NCI-H748 treated with DMSO at 0.1 percent for 48 hours (cell line): Measurements from ENCODE around the gene SYNE1.

ENCODE experiments used
- DNase-seq: peaks from one replicate; lab custom pipeline; 2025; lab: John Stamatoyannopoulos, UW

Gene SYNE1

DNA sequence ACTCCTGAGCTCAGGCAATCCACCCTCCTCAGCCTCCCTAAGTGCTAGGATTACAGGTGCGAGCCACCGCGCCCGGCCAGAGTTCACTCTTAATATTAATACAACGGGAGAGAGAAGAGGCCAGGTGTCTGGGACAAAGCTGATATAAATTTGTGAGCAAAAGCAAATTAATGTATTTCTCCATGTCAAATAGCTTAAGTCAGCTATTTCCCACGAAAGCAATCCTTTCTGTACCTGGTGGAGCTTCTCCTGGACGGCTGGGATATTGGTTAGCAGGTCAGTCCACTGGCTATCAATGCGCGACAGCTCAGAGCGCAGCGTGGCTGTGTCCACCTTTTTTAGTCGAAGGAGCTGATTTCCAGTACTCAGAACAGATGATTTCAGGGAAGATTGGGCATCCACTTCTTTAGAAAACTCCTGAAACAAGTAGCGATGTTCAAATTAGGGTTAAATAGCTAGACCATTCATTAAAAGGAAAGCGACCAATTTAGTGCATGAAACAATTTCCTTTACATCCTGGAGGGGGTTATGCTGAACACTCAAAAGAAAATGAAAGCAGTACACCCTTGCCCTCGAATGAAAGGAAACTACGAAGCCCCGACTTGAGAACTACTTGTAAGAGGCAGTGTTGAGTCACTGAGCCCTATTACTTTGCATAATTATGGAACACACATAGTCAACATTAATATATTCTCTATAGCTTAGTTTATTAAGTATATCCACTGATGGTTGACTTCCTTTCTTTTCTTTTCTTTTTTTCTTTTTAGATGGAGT lies 403.4 kb downstream of the SYNE1 start:
- DNase-seq = no peak

DNA sequence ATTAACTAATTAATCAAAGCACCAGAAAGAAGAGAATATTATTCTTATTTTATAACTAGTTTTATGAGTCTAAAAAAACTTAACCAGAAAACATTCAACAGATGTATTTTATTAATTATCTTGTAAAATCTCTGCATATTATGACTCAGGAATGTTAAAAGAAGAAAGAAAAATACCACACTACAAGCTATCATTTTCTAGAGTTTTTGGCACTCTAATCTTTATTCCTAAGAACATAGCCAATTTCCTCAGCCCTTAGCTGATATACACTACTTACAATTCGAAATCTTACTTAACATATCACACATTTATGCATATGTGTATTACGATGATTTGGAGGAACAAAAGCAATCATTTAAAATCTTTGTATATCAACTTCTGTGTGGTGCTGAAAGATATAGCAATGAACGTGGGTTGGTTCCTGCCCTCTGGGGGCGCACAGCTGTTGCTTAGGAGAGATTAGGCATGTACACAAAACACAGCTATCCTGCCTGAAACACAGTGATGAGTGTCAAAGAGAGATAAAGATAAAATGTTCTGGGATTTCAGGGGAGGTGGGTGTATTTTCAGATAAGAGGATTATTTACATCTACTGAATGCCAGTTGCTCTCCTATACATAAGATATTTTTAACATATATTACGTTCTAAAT lies 404.5 kb downstream of the SYNE1 start:
- DNase-seq = no peak

DNA sequence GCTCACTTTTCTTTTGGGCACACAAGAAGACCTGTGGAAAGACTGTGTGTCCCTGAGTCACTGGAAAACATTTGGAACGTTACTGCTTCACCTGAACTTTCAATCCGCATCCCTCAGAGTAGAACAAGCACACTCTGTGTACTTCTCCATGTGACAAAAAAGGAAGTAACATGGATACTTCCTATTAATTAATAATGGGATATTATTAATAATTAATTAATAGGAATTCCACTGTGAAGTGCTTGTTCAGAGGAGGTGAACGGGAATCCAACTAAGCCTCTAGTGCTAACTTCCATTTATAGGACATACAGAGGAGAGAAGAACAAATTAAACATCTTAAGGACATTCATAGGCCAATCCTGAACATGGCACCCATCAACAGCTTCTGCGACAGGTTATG lies 407.8 kb downstream of the SYNE1 start:
- DNase-seq = no peak

DNA sequence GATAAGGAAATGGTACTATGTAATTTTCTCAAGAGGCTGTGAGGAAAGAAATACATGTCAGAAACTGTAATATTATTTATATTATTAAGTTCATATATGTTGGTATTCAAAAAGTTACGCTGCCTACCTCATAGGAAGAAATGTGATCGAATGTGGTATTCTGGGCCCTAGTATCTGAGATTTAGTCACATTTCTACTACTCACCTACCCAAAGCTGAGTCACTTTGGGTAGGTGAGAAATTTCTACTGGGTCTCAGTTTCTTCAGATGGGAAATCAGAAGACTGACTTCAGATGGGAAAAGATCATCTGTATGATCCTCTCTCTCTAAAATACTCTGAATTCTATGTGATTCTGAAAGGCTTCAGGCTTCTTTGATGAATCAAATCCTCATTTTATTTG lies 411.0 kb downstream of the SYNE1 start:
- no peak for DNase-seq

DNA sequence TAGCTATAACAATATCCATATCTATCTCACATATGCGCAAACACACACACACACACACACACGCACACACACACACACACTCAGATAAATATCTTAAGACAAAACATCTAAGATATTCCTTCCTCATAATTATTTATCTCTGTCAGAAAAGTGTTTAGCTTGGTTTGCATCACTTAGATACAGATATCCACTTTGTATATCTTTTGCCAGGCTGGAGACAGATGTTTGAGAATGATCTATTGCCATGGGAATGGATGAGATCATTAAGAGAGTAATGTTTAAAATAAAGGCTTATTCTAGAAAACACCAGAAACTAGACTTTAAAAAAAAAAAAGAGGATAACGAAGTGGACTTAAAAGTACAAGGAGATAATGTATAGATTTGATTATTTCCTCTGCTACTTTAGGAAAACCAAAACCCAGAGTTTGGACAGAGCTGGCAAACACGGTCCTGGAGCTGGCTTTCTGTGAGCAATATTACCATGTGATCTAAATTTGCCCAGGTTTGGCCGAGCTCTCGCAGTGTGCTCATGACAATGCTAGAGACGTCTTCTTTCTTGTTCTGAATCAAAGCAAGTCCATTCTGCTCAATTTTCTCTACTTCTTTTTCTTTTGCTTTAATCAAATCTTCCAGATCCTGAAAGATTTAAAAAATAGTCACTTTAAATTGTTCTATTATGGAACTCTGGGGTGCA lies 411.8 kb downstream of the SYNE1 start:
- no peak for DNase-seq

DNA sequence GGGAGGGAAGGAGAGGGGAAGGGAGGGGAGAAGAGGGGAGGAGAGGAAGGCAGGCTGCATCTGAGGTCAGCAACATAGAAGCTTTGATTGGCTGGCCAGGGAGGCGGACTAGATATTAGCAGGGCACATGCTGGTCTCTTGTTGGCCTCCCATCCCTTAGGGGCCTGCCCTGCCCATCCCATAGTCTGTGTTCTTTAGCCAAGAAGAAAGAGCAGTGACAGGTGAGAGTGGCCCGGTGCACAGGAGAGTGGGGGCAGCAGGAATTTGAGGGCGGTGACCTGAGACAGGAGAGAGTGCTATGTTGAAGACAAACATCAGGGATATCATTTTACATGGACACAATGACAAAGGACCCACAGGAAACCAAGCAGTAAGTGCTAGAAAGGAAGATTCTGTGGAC lies 413.5 kb downstream of the SYNE1 start:
- peak; percentile 24 for DNase-seq

DNA sequence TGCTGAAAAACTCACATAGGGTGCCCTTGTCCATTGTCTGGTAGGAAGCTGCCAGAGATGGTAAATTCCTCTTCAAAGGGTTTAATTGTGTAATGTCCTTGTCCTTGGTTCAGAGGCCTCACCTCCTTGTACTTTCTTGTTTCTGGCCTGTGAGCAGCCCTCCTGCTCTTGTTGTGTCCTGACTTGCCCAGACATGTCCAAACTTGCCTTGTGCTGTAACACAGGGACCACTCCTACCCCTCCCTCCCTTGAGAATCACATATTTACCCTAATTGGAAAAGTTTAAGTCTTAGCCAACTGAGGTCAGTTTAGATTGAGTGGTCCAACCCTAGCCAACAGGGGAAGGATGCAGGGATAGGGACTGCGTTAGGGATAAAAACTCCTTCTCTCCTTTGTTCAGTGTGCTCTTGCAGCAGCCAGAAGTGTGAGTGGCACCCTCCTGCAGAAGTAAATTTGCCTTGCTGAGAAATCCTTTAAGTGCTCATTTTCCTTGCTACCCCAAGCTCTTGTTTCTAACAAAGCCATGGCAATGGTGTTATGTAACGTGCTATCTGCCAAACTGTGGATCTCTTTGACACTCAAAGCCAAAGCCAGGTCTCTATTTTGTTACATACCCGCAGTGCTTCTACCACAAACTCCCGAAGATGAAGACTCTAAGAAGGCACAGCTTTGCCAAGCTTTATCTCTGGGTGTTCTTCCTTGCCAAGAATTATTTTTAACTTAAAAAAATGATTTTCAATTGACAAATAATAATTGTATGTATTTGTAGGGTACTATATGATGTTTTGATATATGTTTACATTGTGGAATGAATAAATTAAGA lies 415.1 kb downstream of the SYNE1 start:
- DNase-seq = no peak

DNA sequence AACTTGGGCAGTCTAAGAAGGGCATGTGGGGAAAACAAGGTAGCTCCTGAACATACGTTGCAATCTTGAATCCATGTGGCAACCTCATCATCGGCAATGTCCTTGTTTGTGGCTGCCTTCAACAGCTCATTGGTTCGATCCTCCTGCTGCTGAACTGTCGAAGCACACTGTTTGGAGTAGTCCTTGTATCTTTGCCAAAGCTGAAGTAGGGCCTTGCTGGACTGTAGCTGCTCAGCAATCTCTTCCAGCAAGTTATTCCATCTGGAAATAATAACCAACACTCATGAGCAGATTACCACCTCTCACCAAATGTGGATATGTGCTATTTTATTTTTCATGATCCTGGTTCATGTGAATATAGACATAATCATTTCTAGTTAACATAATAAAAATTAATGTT lies 416.4 kb downstream of the SYNE1 start:
- DNase-seq = no peak

DNA sequence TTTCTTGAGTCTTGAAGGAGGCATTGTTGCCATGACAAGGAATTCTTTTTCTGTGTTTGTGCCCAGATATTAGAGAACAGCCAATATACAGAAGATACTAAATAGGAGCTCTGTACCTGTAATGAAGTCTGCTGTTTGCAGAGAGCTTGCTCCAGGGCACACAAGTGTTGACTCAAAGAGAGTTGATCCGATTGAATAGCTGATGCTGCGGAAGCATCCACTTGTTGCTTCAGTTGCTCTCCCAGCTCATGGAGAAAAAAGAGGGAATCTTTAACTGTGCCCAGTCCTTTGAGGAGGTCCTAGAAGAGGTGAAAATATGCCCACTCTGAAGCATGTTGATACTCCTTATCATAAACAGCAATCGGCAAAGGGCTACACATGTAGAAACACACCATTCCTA lies 418.3 kb downstream of the SYNE1 start:
- no peak for DNase-seq

DNA sequence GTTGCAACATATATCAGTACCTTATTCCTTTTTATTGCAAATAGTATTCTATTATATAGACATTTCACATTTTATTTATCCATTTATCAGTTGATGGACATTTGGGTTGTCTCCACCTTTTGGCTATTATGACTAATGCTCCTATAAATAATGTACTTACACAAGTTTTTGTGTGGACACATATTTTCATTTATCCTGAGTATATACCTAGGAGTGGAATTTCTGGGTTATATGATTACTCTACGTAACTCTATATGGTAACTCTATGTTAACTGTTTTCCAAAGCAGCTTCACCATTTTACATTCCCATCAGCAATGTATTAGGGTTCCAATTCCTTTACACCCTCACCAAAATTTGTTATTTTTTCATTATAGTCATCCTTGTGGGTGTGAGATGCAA lies 424.7 kb downstream of the SYNE1 start:
- DNase-seq = no peak

DNA sequence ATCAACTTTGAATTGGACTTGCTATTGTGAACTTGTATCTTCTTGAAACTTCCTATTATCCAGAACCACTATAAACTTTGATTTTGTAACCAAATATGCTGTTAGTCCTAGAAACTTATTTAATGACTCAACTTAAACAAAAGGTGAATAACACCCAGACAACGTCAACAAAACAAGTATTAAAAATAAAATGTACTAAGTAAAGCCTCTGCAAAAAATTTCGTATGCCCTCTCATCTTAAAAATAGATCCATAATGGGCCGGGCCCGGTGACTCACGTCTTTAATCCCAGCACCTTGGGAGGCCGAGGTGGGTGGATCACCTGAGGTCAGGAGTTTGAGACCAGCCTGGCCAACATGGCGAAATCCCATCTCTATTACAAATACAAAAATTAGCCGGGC lies 428.0 kb downstream of the SYNE1 start:
- DNase-seq = no peak

DNA sequence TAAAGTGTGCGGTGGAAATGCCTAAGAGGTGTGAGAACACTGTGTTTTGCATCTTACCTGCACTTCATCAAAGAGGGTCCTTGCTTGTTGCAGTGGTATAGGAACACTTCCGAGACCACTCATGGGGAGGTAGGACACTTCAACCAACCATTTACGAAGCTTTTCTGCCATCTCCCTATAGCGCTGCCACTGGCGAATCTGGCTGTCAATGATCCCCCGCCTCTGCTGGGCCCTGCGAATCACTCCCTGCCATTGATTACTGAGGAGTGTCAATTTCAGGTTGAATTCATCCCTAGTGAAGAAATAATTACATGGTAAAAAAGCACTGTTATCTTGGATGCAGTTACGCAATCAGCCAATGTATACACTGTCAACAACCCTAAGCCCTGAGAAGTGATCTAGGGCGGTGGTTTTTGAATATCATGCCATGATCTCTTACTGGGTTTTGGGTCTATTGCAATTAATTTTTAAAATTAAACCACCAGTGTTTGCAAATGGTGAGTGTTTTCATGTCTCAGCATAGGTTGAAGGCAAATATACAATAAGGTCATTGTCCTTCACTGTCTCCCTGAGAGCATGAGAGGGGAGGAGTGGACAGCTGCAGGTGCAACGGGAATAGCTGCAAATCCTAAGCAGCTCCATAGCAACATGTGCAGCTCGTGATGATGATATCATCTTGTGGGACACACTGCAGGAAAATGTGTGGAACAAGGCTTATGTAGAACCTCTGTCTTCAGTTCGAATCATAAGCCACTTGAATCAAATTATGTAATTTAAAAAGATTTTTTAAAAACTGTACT lies 429.0 kb downstream of the SYNE1 start:
- DNase-seq = peak; percentile 80

DNA sequence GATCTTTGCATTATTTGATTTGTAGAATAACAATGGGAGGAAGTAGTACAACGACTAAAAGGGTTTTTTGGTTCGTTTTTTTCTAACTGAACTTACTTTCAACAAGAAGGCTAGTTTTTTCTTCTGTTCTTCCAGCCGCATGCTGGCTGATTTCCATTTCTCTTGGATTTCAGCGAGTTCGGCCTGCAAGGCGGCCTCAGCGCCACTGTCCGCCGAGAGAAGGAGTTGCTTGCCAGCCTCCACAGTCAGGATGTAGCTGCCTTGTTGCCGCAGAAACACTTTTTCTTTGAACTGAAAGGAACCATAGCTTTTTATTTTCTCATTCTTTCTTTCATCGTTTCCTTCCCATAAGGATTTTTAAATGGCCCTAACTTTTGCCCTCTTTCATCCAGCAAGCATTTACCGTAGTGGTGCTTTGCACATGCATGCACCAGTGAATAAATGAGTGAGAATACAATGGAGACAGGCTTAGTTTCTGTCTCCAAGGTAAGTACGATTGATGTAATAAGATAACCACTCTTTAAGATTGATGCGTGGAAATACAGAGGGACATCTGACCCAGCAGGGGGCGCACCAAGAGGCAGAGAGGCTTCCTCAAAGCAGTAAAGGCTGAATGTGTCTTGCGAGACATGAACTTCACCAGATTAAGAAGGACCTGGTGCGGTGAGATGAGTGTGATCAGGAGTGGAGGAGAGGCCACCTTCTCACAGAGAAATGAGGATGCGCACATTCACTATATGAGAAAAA lies 430.9 kb downstream of the SYNE1 start:
- DNase-seq = no peak

DNA sequence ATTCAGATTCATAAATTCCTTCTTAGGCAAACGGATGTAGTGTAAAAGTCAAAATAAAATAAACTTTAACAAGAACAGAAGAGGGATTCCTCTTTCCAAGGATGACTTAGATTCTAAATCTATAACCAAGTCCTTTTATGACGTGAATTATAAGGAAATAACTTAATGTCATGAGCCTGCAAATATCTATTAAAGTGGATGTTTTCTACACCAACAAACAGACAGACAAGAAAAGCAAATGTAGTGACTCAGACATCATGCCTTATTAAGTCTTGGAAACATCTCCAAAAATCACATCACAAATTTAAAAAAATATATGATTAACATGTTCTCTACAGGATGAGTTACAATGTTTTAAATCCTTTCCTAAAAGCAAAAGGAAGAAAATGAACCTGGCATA lies 432.6 kb downstream of the SYNE1 start:
- DNase-seq = no peak

DNA sequence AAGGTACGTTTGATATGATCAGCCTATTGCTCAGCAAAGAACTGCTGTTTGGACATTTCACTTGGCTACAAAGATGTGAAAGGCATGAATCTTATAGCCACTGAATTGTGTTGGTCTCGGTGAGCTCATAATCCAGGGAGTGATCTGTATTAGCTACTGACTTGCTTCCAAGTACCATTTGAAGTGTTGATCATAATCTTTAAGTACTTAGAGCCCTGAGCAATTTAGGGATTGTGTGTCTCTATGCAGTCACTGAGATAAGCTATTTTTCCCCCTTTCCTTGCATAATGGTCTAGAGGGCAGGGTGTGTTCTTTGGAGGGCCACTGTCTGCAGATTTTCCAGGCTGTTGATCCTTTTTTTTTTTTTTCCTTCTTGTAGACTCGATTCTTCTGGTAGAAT lies 436.0 kb downstream of the SYNE1 start:
- DNase-seq = no peak

DNA sequence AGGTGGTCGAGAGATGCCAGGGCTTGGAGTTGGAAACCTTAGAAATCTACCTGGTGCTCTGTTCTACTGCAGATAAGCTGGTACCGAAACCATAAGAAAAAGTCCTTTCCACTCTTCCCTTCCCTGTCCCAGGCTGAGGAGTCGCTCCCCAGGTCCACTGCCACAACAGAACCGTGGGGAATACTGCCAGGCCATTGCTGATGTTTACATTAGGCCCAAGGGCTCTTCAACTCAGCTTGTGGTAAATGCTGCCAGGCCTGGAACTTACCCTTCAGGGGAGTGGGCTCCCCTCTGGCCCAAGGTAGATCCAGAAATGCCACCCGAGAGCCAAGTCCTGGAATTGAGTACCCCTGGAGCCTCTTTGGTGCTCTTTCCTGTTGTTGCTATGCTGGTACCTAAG lies 441.3 kb downstream of the SYNE1 start:
- no peak for DNase-seq

DNA sequence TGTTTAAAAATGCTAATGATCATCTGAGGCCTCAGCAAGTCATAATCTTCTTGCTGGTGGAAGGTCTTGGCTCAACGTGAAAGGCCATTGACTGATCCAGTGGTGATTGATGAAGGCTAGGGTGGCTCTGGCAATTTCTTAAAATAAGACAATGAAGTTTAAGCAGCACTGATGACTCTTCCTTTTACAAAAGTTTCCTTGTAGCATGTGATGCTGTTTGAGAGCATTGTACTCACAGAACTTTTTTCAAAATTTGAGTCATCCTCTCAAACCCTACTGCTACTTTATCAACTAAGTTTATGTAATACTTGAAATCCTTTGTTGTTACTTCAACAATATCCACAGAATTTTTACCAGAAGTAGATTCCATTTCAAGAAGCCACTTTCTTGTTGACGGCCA lies 447.4 kb downstream of the SYNE1 start:
- no peak for DNase-seq

DNA sequence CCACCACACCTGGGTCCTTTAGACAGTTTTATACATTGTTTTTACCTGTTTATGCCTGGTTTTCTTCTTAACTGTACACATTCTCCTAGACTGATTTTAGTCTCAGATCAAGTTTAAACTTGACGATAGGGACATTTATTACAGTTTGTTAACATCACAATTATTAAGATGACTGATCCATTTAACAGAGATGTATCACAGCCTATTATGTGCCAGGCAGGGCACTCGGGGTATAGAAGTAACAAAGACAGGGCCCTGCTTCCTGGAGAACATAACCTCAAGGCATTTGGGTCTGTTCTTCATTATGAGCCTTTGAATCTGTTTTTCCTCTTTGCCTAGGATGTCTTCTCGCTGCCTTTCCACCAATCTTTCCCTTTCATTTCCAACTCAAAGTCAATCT lies 449.2 kb downstream of the SYNE1 start:
- no peak for DNase-seq

DNA sequence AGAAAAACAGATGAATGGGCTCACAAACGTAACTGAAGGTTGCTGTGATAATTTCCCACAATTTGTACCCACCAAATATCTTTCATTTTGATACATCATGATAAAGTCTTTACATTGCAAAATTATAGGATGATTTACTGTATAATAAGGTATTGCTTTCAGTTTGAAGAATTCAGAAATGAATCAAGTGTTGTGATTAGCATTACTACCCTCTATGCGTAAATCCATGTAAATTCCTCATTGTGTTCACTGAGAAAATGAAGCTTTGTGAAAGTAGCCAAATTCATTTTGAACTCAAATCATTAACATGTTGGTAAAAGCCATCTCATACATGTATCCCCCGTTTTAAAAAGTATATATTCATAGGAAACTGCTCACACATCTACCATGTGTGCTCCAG lies 450.3 kb downstream of the SYNE1 start:
- no peak for DNase-seq

DNA sequence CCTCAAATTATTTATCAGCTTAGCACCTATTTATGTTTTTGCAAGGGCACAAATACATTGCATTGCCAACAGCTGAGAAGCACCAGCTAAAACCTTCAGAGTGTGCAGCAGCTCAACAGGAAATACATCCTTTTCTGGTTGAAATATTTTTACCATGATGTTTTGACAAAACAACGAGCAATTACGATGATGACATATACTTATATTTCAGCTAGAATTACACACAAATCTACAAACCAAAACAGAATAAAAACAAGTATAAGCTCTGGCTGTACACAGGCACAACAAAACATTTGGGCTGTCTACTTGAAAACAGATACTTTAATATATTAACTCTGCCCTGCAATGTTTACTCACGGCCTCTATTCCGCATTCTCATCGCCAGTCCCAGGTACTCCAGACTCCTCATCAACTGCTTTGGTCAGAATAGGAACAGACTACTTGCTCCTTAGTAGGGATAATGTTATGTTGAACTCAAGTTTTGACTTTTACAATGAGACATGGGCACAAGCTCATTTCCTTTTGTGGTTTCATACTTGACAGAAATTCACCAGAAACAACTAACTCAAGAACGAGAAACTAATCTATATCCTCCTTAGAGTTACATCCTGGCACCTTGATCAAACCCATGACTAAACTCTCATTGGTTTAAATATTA lies 452.1 kb downstream of the SYNE1 start:
- DNase-seq = no peak

DNA sequence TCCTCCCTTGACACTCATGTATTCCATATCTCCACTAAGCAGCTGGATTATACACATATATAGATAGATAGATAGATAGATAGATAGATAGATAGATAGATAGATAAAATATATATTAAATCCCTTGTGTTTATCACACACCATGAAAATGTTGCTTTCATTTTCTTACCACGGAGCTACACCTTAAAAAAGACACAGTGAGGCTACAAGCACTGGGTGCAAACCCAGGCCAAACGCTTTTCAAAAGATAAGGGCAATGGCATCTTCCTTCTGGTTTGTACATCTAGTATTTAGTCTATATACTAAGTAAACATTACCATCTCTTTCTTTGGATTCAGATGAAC lies 452.6 kb downstream of the SYNE1 start:
- DNase-seq = no peak
